EL (cell line): ENCODE results near the gene ZFYVE21.
"Not testable (repeated sequence)": the region's sequence is repeated elsewhere in the genome, so short reads cannot be mapped to it uniquely, and the experiment has no call there.

Source experiments
- DNase-seq: peaks from one replicate; pipeline ENCODE4 v3.0.0-alpha.2; 2016

Gene ZFYVE21

GRCh38 chr14:103772078-103772712 lies 56.6 kb downstream of the ZFYVE21 start:
- DNase-seq = no peak

- DNase-seq = no peak
These were observed 57.9 kb downstream of the ZFYVE21 start for GRCh38 chr14:103773521-103773920.

DNA sequence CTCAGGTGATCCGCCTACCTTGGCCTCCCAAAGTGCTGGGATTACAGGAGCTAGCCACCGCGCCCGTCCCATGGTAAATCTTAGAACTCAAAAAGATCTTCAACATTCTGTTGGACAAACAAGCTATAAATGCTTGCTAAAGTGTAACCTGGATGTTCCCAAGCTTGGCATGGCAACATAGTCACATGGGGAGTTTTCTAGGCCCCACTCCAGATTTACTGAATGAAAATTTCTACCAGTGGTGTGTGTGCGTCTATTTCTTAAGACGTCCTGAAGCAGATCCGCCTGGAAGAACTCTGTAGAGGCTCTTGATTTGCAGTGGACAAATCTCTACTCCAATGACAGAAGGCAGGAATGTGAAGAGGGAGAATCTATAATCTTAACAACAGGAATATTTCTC lies 59.9 kb downstream of the ZFYVE21 start:
- no peak for DNase-seq

DNA sequence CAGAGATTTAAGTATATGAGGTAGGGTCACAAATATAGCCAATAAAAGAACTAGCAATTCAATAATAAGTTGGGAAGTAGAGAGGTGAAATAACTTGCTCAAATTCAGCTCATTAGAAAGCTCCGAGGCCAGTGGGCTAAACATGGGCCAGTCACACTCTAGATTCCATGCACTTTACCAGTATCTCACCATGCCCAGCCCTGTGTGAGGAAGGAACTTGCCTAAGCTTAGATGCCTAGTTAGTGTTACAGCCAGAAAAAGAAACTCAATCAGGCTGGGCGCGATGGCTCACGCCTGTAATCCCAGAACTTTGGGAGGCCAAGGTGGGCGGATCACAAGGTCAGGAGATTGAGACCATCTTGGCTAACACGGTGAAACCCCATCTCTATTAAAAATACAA lies 60.7 kb downstream of the ZFYVE21 start:
- not testable (repeated sequence) for DNase-seq

GRCh38 chr14:103782376-103782775 lies 66.8 kb downstream of the ZFYVE21 start:
- no peak for DNase-seq
